GM23338 (cell line): ENCODE data around the gene QDPR. TPM values are rescaled to one million over a fixed set of nuclear protein-coding genes. Genes with fewer than 3 reads are reported as not detected.

Source experiments
- ATAC-seq: fragments of 200-7000 bp; cut with Tn5 transposase; 3 replicates; pipeline ENCODE4 v1.9.1; 2020
- DNase-seq: peaks from one replicate; pipeline ENCODE4 v3.0.0-alpha.2; 2015; ENCODE audit warnings: low spot score
- H2AFZ ChIP-seq: fragments of 200-600 bp; sonication (generic); 2 replicates; pipeline ENCODE4 v1.8.0; 2016; ENCODE audit warnings: antibody characterized with exemption, mild to moderate bottlenecking, moderate library complexity
- H3F3A ChIP-seq: fragments of 200-600 bp; sonication (generic); replicated peaks from 2 replicates; pipeline ENCODE4 v1.8.0; 2017; ENCODE audit warnings: antibody characterized with exemption, mixed run types, low read depth
- H3K27ac ChIP-seq: fragments of 200-600 bp; sonication (generic); 2 replicates; pipeline ENCODE4 v1.6.1; 2016; ENCODE audit warnings: low read depth
- H3K27me3 ChIP-seq: fragments of 200-600 bp; sonication (generic); 2 replicates; pipeline ENCODE4 v1.8.0; 2016; ENCODE audit warnings: mild to moderate bottlenecking, mixed run types, moderate library complexity; ENCODE audit not compliant: insufficient read depth
- H3K36me3 ChIP-seq: fragments of 200-600 bp; sonication (generic); 2 replicates; pipeline ENCODE4 v1.8.0; 2016; ENCODE audit warnings: mild to moderate bottlenecking; ENCODE audit not compliant: insufficient read depth
- H3K4me1 ChIP-seq: fragments of 200-600 bp; sonication (generic); 2 replicates; pipeline ENCODE4 v1.8.0; 2016; ENCODE audit warnings: mild to moderate bottlenecking, moderate library complexity; ENCODE audit not compliant: insufficient read depth
- H3K4me2 ChIP-seq: fragments of 200-600 bp; sonication (generic); 2 replicates; pipeline ENCODE4 v1.7.1; 2017; ENCODE audit warnings: mixed run types
- H3K4me3 ChIP-seq: fragments of 200-600 bp; sonication (generic); 2 replicates; pipeline ENCODE4 v1.6.1; 2016; ENCODE audit warnings: mixed run types
- H3K79me2 ChIP-seq: fragments of 200-600 bp; sonication (generic); replicated peaks from 2 replicates; pipeline ENCODE4 v1.8.0; 2017; ENCODE audit warnings: mild to moderate bottlenecking; ENCODE audit not compliant: insufficient read depth
- H3K9me2 ChIP-seq: fragments of 200-600 bp; sonication (generic); 2 replicates; pipeline ENCODE4 v1.8.0; 2017; ENCODE audit not compliant: insufficient read depth
- H4K20me1 ChIP-seq: fragments of 200-600 bp; sonication (generic); replicated peaks from 2 replicates; pipeline ENCODE4 v1.8.0; 2017; ENCODE audit warnings: mild to moderate bottlenecking; ENCODE audit not compliant: insufficient read depth
- H3K27ac Mint-ChIP-seq: 2 replicates; pipeline ENCODE4 v1.8.0; 2020; ENCODE audit warnings: inconsistent platforms, mild to moderate bottlenecking, moderate library complexity, mixed read lengths
- H3K27me3 Mint-ChIP-seq: 3 replicates; pipeline ENCODE4 v1.8.0; 2022; ENCODE audit warnings: low read depth, mild to moderate bottlenecking, moderate library complexity, mixed read lengths, inconsistent platforms; ENCODE audit not compliant: insufficient read depth, poor library complexity
- H3K36me3 Mint-ChIP-seq: 3 replicates; pipeline ENCODE4 v1.8.0; 2021; ENCODE audit warnings: low read depth, mild to moderate bottlenecking, inconsistent platforms, moderate library complexity, mixed read lengths
- H3K4me1 Mint-ChIP-seq: 3 replicates; pipeline ENCODE4 v1.8.0; 2020; ENCODE audit warnings: mild to moderate bottlenecking, inconsistent platforms, mixed read lengths
- H3K4me3 Mint-ChIP-seq: 3 replicates; pipeline ENCODE4 v1.8.0; 2021; ENCODE audit warnings: moderate library complexity, mild to moderate bottlenecking, inconsistent platforms, mixed read lengths
- H3K9me3 Mint-ChIP-seq: 3 replicates; pipeline ENCODE4 v1.8.0; 2020; ENCODE audit warnings: moderate library complexity, mild to moderate bottlenecking, inconsistent platforms, mixed read lengths
- CREB1 ChIP-seq: fragments of 250-450 bp; sonication (Bioruptor Pico); IDR thresholded peaks from 2 replicates; pipeline ENCODE4 v1.5.0; 2020; ENCODE audit warnings: low read depth, mild to moderate bottlenecking, moderate library complexity
- EZH2 ChIP-seq: fragments of 200-600 bp; sonication (generic); IDR thresholded peaks from one replicate; pipeline ENCODE4 v1.8.0; 2017; ENCODE audit warnings: antibody characterized with exemption, mild to moderate bottlenecking, low read depth; ENCODE audit not compliant: unreplicated experiment
- EZH2phosphoT487 ChIP-seq: fragments of 200-600 bp; sonication (generic); IDR thresholded peaks from one replicate; pipeline ENCODE4 v1.8.1; 2018; ENCODE audit warnings: antibody characterized with exemption; ENCODE audit not compliant: unreplicated experiment
- JUNB ChIP-seq: IDR thresholded peaks from one replicate; pipeline ENCODE4 v1.6.1; 2016; ENCODE audit warnings: antibody characterized with exemption; ENCODE audit not compliant: unreplicated experiment
- NANOG ChIP-seq: IDR thresholded peaks from 2 replicates; pipeline ENCODE4 v1.6.1; 2016; ENCODE audit warnings: antibody characterized with exemption, borderline replicate concordance
- POLR2AphosphoS5 ChIP-seq: IDR thresholded peaks from 2 replicates; pipeline ENCODE4 v1.6.1; 2016; ENCODE audit warnings: antibody characterized with exemption, low read depth
- STAT1 ChIP-seq: IDR thresholded peaks from one replicate; pipeline ENCODE4 v1.6.1; 2016; ENCODE audit warnings: antibody characterized with exemption; ENCODE audit not compliant: unreplicated experiment
- ZNF114 ChIP-seq: fragments of 250-450 bp; sonication (Bioruptor Pico); IDR thresholded peaks from 2 replicates; pipeline ENCODE4 v1.5.0; 2020; ENCODE audit warnings: mild to moderate bottlenecking, moderate library complexity
- polyA plus RNA-seq: library from polyadenylated mRNA; unstranded; fragments of >200 nt; fragmentation: Nextera tagmentation; extraction: Ambion mirVana; gene quantifications from 2 replicates; pipeline ENCODE4 v1.2.1, GENCODE V29; 2016
- total RNA-seq: library from RNA; depleted of rRNA; stranded (reverse); fragments of >200 nt; shearing (Covaris generic); gene quantifications from 2 replicates; pipeline ENCODE4 v1.2.3, GENCODE V29; 2014
- TF ChIP-seq, protein P1 (sequence below): IDR thresholded peaks from 2 replicates; pipeline ENCODE4 v1.6.1; 2016; ENCODE audit warnings: antibody characterized with exemption
- TF ChIP-seq, protein P2 (sequence below): IDR thresholded peaks from one replicate; pipeline ENCODE4 v1.6.1; 2018; ENCODE audit warnings: antibody characterized with exemption; ENCODE audit not compliant: unreplicated experiment
- TF ChIP-seq, protein P3 (sequence below), 2 experiments: fragments of 200-600 bp in 1 of 2; sonication (generic) in 1 of 2; conservative IDR thresholded peaks; 2 replicates each; pipeline versions ENCODE4 v1.5.1 to v1.6.1; 2016 to 2017; ENCODE audit warnings: antibody characterized with exemption in 2 of 2, low read depth in 2 of 2, mild to moderate bottlenecking in 2 of 2, moderate library complexity in 1 of 2

QDPR gene
- total and polyA plus RNA-seq, 2 experiments from 2014 or later: 31.5 to 42.7 TPM

DNA sequence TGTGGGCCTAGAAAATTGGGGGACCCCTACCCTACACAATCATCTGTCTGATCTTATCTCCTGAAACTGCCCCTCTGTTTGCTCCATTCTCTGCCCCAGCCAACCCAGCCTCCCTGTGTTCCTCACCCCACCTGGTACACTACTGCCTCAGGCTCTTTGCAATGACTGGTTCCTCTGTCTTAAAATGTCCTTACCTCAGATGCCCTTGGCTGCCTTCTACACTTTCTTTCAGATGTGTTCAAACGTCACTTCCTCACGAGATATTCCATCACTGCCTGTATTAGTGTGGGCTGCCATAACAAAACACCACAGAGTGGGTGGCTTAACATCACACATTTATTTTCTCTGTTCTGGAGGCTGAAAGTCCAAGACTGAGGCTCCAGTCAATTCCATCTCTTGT is 29.2 kb downstream of the QDPR start:
- TF ChIP-seq, protein P1, sequence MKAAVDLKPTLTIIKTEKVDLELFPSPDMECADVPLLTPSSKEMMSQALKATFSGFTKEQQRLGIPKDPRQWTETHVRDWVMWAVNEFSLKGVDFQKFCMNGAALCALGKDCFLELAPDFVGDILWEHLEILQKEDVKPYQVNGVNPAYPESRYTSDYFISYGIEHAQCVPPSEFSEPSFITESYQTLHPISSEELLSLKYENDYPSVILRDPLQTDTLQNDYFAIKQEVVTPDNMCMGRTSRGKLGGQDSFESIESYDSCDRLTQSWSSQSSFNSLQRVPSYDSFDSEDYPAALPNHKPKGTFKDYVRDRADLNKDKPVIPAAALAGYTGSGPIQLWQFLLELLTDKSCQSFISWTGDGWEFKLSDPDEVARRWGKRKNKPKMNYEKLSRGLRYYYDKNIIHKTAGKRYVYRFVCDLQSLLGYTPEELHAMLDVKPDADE: no peak
- TF ChIP-seq, protein P2, sequence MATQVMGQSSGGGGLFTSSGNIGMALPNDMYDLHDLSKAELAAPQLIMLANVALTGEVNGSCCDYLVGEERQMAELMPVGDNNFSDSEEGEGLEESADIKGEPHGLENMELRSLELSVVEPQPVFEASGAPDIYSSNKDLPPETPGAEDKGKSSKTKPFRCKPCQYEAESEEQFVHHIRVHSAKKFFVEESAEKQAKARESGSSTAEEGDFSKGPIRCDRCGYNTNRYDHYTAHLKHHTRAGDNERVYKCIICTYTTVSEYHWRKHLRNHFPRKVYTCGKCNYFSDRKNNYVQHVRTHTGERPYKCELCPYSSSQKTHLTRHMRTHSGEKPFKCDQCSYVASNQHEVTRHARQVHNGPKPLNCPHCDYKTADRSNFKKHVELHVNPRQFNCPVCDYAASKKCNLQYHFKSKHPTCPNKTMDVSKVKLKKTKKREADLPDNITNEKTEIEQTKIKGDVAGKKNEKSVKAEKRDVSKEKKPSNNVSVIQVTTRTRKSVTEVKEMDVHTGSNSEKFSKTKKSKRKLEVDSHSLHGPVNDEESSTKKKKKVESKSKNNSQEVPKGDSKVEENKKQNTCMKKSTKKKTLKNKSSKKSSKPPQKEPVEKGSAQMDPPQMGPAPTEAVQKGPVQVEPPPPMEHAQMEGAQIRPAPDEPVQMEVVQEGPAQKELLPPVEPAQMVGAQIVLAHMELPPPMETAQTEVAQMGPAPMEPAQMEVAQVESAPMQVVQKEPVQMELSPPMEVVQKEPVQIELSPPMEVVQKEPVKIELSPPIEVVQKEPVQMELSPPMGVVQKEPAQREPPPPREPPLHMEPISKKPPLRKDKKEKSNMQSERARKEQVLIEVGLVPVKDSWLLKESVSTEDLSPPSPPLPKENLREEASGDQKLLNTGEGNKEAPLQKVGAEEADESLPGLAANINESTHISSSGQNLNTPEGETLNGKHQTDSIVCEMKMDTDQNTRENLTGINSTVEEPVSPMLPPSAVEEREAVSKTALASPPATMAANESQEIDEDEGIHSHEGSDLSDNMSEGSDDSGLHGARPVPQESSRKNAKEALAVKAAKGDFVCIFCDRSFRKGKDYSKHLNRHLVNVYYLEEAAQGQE: no peak
- no peak for TF ChIP-seq POLR2AphosphoS5
- TF ChIP-seq NANOG: no peak
- TF ChIP-seq EZH2phosphoT487: no peak
- TF ChIP-seq, protein P3, sequence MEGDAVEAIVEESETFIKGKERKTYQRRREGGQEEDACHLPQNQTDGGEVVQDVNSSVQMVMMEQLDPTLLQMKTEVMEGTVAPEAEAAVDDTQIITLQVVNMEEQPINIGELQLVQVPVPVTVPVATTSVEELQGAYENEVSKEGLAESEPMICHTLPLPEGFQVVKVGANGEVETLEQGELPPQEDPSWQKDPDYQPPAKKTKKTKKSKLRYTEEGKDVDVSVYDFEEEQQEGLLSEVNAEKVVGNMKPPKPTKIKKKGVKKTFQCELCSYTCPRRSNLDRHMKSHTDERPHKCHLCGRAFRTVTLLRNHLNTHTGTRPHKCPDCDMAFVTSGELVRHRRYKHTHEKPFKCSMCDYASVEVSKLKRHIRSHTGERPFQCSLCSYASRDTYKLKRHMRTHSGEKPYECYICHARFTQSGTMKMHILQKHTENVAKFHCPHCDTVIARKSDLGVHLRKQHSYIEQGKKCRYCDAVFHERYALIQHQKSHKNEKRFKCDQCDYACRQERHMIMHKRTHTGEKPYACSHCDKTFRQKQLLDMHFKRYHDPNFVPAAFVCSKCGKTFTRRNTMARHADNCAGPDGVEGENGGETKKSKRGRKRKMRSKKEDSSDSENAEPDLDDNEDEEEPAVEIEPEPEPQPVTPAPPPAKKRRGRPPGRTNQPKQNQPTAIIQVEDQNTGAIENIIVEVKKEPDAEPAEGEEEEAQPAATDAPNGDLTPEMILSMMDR (conservative IDR thresholded peaks at IDR 0.05; ENCODE audit: low read depth in 2 of 2): no peak
- no peak for TF ChIP-seq ZNF114
- TF ChIP-seq STAT1: no peak
- TF ChIP-seq JUNB: no peak
- TF ChIP-seq EZH2: no peak
- TF ChIP-seq CREB1 (CRISPR knock-in tag): no peak
- Histone ChIP-seq H2AFZ (no peak overlapping the region), H3K4me2 (no peak overlapping the region), H3K27ac (no peak overlapping the region), H3F3A (no peaks in the 10 kb centered on the region), H3K36me3 (peaks cover 7% of the 10 kb centered on the region), H3K4me1 (no peaks in the 10 kb centered on the region), H3K4me3 (no peak overlapping the region), H4K20me1 (no peaks in the 10 kb centered on the region; the same call in 1 of the 2 replicates), H3K79me2 (no peaks in the 10 kb centered on the region), H3K27me3 (no peaks in the 10 kb centered on the region), H3K9me2 (no peaks in the 10 kb centered on the region; the same call in 1 of the 2 replicates)
- ATAC-seq (no peak), DNase-seq (no peak)
- Mint-ChIP-seq H3K4me1 (no peaks in the 10 kb centered on the region), H3K27me3 (no peaks in the 10 kb centered on the region), H3K4me3 (no peak overlapping the region), H3K36me3 (peaks cover 23% of the 10 kb centered on the region), H3K9me3 (no peaks in the 10 kb centered on the region), H3K27ac (no peak overlapping the region)
